Ovary (tissue), 9 donors: ENCODE measurements around the gene GPN2. TPM values are rescaled to one million over a fixed set of nuclear protein-coding genes. Genes with fewer than 3 reads are reported as not detected.

Experiments used
- DNase-seq, 5 donors: peaks; one replicate each; pipeline ENCODE4 v3.0.0-alpha.2; 2019 to 2020
- H3K27ac ChIP-seq, 2 donors: fragments of 200-600 bp; one replicate each; pipeline versions ENCODE4 v1.5.1 to v1.8.0; 2019 to 2022
- H3K27me3 ChIP-seq: fragments of 200-600 bp; one replicate; pipeline ENCODE4 v1.8.0; 2022
- H3K36me3 ChIP-seq: fragments of 200-600 bp; sonication (generic); one replicate; pipeline ENCODE4 v1.5.1; 2019
- H3K4me1 ChIP-seq: one replicate; pipeline ENCODE4 v1.8.1; 2013; ENCODE audit warnings: mild to moderate bottlenecking, moderate library complexity; ENCODE audit not compliant: insufficient read depth
- H3K4me3 ChIP-seq: fragments of 200-600 bp; sonication (generic); one replicate; pipeline ENCODE4 v1.5.1; 2017
- H3K9me3 ChIP-seq, 2 donors: fragments of 200-600 bp in 1 of 2; sonication (generic) in 1 of 2; one replicate each; pipeline versions ENCODE4 v1.5.1 to v1.8.1; 2013 to 2019; ENCODE audit warnings: mild to moderate bottlenecking in 1 of 2, moderate library complexity in 1 of 2
- CTCF ChIP-seq, 3 donors: fragments of 450-650 bp in 2 of 3; fragments of 200-600 bp in 1 of 3; IDR thresholded peaks; one replicate each; pipeline versions ENCODE4 v1.5.1 to v1.8.0; 2016 to 2022; ENCODE audit warnings: antibody characterized with exemption in 3 of 3, mild to moderate bottlenecking in 1 of 3
- EP300 ChIP-seq: sonication (generic); formaldehyde crosslinking; IDR thresholded peaks from one replicate; pipeline ENCODE4 v1.6.1; 2017; ENCODE audit warnings: antibody characterized with exemption
- POLR2A ChIP-seq: fragments of 450-650 bp; IDR thresholded peaks from one replicate; pipeline ENCODE4 v1.6.1; 2017; ENCODE audit warnings: antibody characterized with exemption, mild to moderate bottlenecking, moderate library complexity
- WGBS, 3 donors: extraction: QIAGEN DNeasy Blood & Tissue Kit in 1 of 3; methylation state at CpG; one replicate each; pipeline versions ENCODE4 v1.1.5 to v1.1.7; 2013 to 2017; 5-methylcytosine and 5-hydroxymethylcytosine counted together
- intact Hi-C, 4 donors: fragments of 100-400 bp; cut with DNase I; formaldehyde crosslinking; loops; one replicate each; pipeline versions ENCODE4 v1.11.0 to v1.15.1; 2022 to 2023
- polyA plus RNA-seq, 2 donors: library from polyadenylated mRNA; stranded (reverse); fragments of 200-250 nt in 1 of 2; fragments of 350-450 nt in 1 of 2; fragmentation: Illumina TruSeq in 1 of 2; extraction: RNeasy Lipid Tissue Mini Kit (QIAGEN cat#74804) in 1 of 2; gene quantifications; one replicate each; pipeline ENCODE4 v1.2.3, GENCODE V29; 2013 to 2014
- total RNA-seq, 7 donors: library from RNA; depleted of rRNA in 2 of 7; stranded (reverse); fragments of >200 nt in 2 of 7; fragmentation: NEBNext Ultra II Directional in 3 of 7; extraction: Animal tissue kit (Norgen Biotek cat#: 25700) in 3 of 7; gene quantifications; one replicate each; pipeline versions ENCODE4 v1.1.0 to v1.2.4, GENCODE V29; 2016 to 2023
- donor health status: DM: no; HTN: no; CAD: no; lungs with moderate emphysema.
- donor health status: DM: no; HTN: no; CAD: no.
- donor health status: Bipolar disorder and iron deficiency.
- donor health status: DM: yes; HTN: yes; CAD: no.
- donor health status: DM: no; HTN: no; CAD: no.
- donor health status: DM: yes; HTN: yes; CAD: no.

GPN2 gene
- total and polyA plus RNA-seq, 9 donors, result 6.9 to 27.8 (median 20.4) TPM

- peak in 1 of 3 donors; percentile 18 for TF ChIP-seq CTCF (IDR thresholded peaks at IDR 0.05)
- TF ChIP-seq POLR2A, result peak; percentile 51
- TF ChIP-seq EP300, result no peak
- WGBS, 3 donors, result 0 to 1% (median 0%) methylated on average over 70 to 75 of the region's 75 CpGs
- DNase-seq, result peak; percentile 96 to 99 (median 98)
- Histone ChIP-seq H3K9me3 (no peaks in the 10 kb centered on the region), H3K27me3 (no peaks in the 10 kb centered on the region), H3K4me3 (peak overlapping the region; percentile 54), H3K4me1 (peaks cover 6% of the 10 kb centered on the region), H3K36me3 (no peaks in the 10 kb centered on the region), H3K27ac (peak overlapping the region; percentile 73 to 93)
- intact Hi-C loops, result no loop called here
Observed at GRCh38 chr1:26864610-26865480, 25.2 kb downstream of the GPN2 start.

GRCh38 chr1:26863685-26864077 is 26.4 kb downstream of the GPN2 start:
- Histone ChIP-seq H3K4me1 (peaks cover 6% of the 10 kb centered on the region), H3K4me3 (peak overlapping the region; percentile 45), H3K27ac (no peak overlapping the region), H3K9me3 (no peaks in the 10 kb centered on the region), H3K27me3 (no peaks in the 10 kb centered on the region), H3K36me3 (no peaks in the 10 kb centered on the region)
- 54 to 78% (median 74%) methylated on average over 16 to 20 of the region's 20 CpGs for WGBS, 3 donors
- TF ChIP-seq CTCF (IDR thresholded peaks at IDR 0.05) (no peak), POLR2A (no peak), EP300 (no peak)
- intact Hi-C loops, result no loop called here
- DNase-seq, result no peak

- H3K4me3 ChIP-seq, result peak within 1 kb of the TSS; percentile 45
- WGBS, 3 donors, result 77 to 88% (median 87%) methylated on average over 37 of the region's 37 CpGs
- peak within 1 kb of the TSS in 1 of 2 donors; percentile 20 for H3K27ac ChIP-seq
- H3K9me3 ChIP-seq, result no peaks in the 10 kb centered on the region
- TF ChIP-seq CTCF (IDR thresholded peaks at IDR 0.05) (no peak), POLR2A (no peak), EP300 (no peak)
- intact Hi-C loops, result no loop called here
- no peak for DNase-seq
- peaks cover 6% of the 10 kb centered on the region for H3K4me1 ChIP-seq
- no peaks in the 10 kb centered on the region for H3K27me3 ChIP-seq
- no peaks in the 10 kb centered on the region for H3K36me3 ChIP-seq
Observed at GRCh38 chr1:26862781-26863684, 27.1 kb downstream of the GPN2 start, which contains the start of gene SFN. SFN (plus strand) TSS chr1:26863149; CDS start chr1:26863213, 64 bp downstream.

- 86 to 90% (median 86%) methylated on average over 7 of the region's 7 CpGs for WGBS, 3 donors
- H3K4me3 ChIP-seq, result no peak overlapping the region
- intact Hi-C loops, result no loop called here
- H3K36me3 ChIP-seq, result no peaks in the 10 kb centered on the region
- no peak overlapping the region for H3K27ac ChIP-seq
- peaks cover 6% of the 10 kb centered on the region for H3K4me1 ChIP-seq
- TF ChIP-seq POLR2A (no peak), EP300 (no peak), CTCF (IDR thresholded peaks at IDR 0.05) (no peak)
- DNase-seq, result no peak
- no peaks in the 10 kb centered on the region for H3K27me3 ChIP-seq
- no peaks in the 10 kb centered on the region for H3K9me3 ChIP-seq
Observed at GRCh38 chr1:26861889-26862378, 28.1 kb downstream of the GPN2 start.
